Measurements from ENCODE around the gene KDM2A.
"Not testable (repeated sequence)": the region's sequence is repeated elsewhere in the genome, so short reads cannot be mapped to it uniquely, and the experiment has no call there.

The KDM2A gene

DNA sequence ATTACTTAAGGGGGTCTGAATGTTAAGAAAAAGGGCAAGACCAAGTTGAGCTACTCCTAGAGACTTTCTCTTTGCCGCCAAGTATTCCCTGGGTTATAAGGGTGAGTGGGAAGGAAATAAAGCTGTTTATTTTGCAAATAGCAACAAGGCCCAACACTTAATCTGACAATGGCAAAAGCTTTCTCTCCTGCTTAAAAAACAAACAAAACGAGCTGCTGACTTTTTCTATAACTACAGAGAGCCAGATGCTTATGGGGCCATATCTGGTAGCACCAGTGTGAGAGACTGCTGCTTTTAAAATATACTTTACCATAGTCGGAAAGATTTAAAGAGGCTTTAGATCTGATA, 2.3 kb upstream of the KDM2A start:
- no peak for DNase-seq
- intact Hi-C loops (cut with DNase I): no loop called here

DNA sequence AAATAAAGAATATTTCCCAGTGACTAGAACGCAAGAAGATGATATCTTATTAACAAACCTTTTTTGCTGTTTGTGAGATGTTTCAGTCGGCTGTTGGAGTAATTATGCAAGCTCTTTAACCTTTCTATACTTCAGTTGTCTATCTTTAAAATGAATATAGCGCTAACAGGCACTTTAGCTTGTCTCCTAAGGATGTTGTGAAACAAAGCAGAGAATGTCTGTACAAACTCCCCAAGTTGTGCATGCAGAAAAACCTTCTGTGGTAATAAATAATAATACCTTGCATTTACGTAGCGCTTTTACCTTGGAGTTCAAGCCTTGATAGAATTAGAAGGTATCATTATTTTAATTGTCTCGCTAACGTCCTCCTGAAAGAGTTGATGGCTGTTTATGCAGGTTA, 1.9 kb upstream of the KDM2A start:
- intact Hi-C loops (cut with DNase I): no loop called here

DNA sequence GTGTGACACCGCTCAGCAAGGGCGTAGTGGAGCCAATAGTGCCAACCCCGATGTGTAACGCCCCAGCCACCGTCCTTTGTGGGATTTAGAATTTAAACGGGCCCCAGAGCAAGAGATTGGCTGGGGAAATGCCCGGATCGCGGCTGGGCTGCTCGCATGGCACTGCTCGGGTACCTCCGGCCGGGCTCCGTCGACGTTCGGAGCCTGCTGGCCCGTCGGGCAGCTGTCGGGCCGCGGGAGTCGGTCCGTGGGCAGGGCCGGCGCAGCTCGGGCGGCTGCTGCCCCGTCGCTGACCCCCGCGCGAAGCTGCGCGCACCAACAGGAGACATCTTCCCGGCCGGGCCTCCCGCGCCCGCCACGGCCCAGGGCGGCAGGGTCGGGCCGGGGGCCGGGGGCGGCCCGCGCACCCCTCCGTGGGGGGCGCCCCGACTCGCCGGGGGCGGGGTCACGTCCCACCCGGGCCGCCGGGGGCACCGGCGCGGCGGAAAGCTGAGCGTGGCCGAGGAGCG, 1.3 kb upstream of the KDM2A start:
- intact Hi-C loops (cut with DNase I): no loop called here

More for the DNA sequence above, 1.9 kb upstream of the KDM2A start:
- DNase-seq: no peak

DNA sequence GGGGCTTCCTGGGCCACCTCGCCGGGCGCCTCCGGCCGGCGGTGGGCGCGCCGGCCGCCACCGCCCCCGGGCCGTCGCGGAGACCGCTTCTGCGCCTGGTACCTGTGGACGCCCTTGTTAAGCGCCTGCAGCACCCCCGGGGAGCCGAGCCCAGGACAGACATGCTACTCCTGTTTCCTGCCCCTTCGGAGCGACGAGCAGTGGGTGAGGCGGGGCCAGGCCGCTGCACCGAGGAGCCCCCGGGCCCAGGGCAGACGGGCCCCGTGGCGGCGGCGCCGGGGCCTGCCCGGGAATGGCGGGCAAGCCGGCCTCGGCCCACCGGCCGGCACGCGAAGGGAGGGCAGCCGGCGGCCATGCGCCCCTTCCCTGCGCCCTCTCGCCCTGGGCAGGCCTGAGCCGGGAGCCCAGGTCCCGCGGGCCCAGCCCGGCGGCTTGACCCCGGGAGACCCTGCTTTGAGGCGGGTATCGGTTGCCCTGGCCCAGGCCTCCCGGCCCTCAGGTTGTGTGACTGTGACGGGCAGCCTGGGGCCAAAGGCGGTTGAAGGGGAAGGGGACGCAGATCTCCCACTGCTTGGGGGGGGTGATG, 789 bp upstream of the KDM2A start:
- DNase-seq: peak in 34 of 42 donors; percentile 5 to 61 (median 34)
- intact Hi-C loops (cut with DNase I): no loop called here

More for the DNA sequence above, 1.3 kb upstream of the KDM2A start:
- peak in 32 of 42 donors; percentile 4 to 63 (median 27) for DNase-seq

DNA sequence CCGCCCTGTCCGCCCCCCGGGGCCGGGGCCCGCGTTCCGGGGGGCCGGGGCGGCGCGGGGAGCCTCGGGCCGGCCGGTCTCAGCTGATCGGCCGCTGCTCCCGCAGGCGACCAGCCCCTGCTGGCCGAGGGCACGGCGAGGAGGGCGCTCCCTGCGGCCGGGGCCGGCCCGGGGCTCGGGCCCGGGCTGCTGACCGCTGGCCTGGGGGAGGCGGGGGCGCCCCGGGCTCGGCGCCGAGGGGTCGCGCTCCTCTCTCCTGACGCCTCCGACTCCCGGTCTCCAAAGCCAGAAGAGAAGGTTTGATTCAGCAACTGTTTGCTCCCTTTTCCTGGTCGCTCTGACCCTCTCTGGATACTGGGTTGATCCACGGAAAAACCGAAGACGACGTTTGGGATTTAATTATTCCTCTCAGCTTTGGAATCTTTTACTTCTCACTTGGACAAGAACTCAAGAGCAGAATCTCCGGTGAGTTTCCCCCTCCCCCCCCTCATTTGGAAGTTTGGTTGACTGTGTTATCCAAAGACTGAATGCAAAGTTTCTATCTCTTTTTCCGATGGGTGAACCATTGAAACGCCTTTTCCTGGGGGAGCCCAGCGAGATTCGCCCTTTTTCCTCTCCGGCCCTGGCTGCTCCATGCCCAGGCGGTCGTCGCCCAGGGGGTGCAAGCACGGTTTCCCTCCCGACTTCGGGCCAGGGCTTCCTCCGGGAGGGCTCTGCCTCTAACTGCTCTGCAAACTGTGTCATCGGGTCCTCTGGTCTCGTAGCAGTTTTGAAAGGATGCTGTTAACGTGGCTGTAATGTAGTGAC, 725 bp downstream of the KDM2A start:
- peak in 35 of 42 donors; percentile 8 to 68 (median 32) for DNase-seq
- intact Hi-C loops (cut with DNase I): no loop called here

DNA sequence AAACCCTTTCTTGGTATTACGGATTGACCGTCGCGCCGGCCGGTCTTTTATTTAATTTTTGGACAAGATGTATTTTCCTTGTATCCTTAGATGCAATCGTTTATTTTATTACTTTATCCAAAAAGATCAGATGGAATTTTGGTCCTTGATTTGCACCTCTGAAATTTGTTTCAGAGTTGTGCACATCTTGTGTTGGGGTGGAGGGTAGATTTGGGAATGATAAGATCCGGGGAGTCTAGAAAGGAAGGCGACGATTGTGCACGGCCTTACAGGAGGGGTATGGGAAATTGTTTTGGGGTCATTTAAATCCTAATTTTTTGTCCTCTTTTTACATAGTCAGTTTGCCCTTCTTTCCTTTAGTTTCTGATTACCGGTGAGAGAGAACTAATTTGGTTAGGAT, 1.4 kb downstream of the KDM2A start:
- DNase-seq: peak in 1 of 42 donors; percentile 7
- intact Hi-C loops (cut with DNase I): no loop called here

DNA sequence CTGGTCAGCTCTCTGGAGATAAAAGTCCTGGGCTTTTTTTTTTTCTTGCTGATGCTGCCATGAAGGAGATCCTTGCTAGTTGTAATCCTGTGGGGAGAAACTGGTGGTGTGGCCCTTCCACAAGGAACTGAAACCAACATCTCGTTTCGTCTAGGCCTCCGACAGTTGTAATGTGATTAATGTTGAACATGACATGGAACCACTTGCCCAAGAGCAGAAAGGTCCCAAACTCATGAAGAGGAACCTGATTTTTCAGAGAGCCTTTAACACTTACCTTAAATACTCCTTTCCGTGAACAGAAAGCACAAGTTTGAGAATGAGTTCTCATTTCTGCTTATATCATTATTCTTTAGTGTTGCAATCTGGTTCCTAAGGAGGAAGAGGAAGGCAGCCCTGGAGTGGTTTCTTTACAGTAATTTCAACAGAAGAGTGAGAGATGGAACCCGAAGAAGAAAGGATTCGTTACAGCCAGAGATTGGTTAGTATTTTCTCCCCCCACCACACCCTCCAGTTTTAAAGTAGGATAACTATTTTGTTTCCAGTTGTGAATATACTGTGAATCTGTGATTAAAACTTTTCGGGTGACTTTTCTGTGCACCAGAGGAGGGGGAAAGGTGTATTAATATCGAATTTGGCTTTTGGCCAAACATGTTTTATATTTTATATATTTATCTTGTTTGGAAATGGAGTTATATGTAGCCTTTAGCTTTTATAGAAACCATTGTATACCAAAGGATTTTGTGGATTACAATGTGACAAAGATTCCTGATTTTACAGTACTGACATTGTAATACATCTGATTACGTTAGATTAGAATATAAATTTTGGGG, 2.0 kb downstream of the KDM2A start:
- DNase-seq: peak in 16 of 42 donors; percentile 16 to 59 (median 28)
- intact Hi-C loops (cut with DNase I): no loop called here

DNA sequence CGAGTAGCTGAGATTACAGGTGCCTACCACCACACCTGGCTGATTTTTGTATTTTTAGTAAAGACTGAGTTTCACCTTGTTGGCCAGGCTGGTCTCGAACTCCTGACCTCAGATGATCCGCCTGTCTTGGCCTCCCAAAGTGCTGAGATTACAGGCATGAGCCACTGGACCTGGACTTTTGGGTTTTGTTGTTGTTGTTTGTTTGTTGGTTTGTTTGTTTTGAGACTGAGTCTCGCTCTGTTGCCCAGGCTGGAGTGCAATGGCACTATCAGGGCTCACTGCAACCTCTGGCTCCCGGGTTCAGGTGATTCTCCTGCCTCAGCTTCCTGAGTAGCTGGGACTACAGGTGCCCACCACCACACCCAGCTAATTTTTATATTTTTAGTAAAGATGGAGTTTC, 4.7 kb downstream of the KDM2A start:
- DNase-seq: peak in 1 of 42 donors; percentile 9
- intact Hi-C loops (cut with DNase I): not testable (repeated sequence)

DNA sequence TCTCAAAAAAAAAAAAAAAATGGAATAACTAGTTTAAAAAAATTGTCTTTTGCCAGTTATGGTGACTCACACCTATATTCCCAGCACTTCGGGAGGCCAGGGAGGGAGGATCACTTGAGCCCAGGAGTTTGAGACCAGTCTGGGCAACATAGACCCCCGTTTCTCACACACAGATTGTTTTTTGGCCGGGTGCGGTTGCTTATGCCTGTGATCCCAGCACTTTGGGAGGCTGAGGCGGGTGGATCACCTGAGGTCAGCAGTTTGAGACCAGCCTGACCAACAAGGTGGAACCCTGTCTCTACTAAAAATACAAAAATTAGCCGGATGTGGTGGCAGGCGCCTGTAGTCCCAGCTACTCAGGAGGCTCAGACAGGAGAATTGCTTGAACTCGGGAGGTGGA, 7.2 kb downstream of the KDM2A start:
- intact Hi-C loops (cut with DNase I): not testable (repeated sequence)
- DNase-seq: peak in 1 of 42 donors; percentile 24

DNA sequence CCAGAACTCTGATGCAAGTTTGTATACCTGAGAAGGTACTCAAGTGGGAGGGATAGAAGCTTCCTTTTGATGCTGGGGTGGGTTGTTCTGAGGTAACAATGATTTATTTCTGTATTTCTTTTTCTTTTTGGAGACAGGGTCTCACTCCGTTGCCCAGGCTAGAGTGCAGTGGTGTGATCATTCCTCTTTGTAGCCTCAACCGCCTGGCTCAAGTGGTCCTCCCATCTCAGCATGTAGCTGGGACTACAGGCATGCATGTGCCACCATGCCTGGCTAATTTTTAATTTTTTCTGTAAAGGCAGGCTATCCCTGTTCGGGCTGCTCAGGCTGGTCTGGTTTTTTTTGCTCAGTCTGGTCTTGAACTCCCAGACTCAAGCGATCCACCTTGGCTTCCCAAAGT, 7.9 kb downstream of the KDM2A start:
- intact Hi-C loops (cut with DNase I): no loop called here
- peak in 1 of 42 donors; percentile 33 for DNase-seq

DNA sequence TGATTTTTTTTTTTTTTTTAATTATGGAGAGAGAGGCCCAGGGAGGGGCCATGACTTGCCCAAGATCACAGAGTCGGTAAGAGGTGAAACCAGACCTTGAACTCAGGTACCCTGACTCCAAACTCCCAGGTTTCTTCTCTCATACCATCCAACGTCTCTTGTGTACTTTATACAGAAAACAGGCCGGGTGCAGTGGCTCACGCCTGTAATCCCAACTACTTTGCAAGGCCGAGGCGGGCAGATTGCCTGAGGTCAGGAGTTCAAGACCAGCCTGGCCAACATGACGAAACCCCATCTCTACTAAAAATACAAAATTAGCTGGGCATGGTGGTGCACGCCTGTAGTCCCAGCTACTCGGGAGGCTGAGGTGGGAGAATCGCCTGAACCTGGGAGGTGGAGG, 11.8 kb downstream of the KDM2A start:
- intact Hi-C loops (cut with DNase I); DNase-seq: not testable (repeated sequence)

DNA sequence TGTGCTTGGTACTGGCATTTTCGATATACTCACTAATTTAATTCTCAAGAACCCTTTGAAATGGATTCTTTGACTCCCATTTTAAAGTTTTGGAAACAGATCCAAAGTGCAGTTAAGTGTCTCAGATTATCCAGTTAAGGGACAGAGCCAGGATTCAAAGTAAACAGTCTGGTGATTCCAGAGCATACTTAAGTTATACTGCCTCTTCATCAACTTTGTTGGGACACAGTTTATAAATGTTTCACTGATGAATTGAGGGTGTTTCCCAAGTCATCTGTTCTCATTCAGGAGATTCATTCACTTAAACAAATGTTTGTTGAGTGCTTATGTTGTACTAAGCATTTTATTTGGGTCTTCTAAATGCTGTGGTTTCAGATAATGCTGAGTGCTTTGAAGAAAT, 17.1 kb downstream of the KDM2A start:
- intact Hi-C loops (cut with DNase I): no loop called here
- DNase-seq: no peak

DNA sequence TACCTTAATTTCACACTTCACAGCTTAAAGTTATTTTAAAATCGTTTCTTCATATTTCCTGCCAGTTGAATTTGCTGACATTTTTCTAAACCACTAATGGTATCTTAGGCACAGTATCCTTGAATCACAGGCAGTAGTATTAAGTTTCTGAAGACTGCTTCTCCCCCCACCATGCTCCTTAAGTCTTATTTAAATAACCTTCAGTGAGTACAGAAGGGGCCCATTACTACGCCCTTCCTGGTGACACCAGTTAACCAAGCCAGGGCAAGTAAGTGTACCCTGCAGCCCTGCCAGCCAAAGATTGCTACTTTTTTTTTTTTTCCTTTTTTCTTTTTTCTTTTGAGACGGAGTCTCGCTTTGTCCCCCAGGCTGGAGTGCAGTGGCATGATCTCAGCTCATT, 19.9 kb downstream of the KDM2A start:
- intact Hi-C loops (cut with DNase I): no loop called here
- no peak for DNase-seq

DNA sequence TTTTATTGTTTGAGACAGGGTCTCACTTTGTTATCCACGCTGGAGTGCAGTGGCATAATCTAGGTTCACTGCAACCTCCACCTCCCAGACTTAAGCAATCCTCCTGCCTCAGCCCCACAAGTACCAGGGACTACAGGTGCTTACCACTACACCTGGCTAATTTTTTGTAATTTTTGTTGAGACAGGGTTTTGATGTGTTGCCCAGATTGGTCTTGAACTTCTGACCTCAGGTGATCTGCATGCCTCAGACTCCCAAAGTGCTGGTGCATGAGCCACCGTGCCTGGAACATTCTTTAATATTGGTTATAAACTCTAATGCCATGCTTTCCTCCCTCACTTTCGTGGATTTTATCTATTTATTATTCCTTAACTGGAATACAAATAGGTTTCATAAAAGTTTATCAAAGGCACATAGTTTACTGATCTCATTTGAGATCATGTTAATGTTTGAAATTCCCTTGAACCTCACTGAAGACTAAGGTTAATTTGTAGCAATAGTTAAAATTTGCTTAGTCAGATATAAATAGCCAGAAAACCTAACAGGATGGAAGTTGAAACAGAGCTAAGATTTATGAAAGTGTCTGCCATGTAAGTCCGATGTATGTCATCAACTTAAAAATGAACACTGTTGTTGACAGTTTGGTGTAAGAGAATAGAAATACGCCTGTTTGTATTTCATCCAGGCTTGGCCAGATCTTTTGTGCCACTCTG, 27.6 kb downstream of the KDM2A start:
- intact Hi-C loops (cut with DNase I): no loop called here
- no peak for DNase-seq

DNA sequence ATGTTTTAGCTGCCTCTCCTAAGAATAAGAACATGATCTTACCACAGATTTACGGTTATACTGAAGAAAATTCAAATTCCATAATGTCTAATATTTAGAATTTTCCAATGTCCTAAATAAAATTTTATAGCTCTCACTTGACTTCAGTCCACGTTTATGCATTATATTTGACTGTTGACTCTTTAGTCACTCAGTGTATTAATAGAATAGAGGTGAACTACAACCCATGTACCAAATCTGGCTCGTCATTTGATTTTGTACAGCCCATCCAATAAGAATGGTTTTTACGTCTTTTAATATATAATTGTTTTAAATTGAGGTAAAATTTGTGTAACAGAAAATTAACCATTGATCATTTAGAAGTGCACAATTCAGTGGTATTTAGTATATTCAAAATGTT, 34.9 kb downstream of the KDM2A start:
- intact Hi-C loops (cut with DNase I): no loop called here
- DNase-seq: no peak

DNA sequence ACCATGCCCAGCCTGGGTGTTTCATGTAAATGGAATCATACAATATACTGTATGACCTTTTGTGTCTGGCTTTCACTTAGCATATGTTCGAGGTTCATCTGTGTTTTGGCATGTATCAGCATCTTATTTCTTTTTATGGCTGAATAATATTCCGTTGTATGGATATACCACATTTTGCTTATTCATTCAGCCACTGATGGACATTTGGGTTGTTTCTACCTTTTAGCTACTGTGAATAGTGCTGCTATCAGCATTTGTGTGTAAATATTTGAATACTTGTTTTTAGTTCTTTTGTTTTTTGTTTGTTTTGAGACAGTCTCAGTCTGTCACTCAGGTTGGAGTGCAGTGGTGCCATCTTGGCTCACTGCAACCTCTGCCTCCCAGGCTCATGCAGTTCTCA, 35.7 kb downstream of the KDM2A start:
- intact Hi-C loops (cut with DNase I): no loop called here
- DNase-seq: no peak

DNA sequence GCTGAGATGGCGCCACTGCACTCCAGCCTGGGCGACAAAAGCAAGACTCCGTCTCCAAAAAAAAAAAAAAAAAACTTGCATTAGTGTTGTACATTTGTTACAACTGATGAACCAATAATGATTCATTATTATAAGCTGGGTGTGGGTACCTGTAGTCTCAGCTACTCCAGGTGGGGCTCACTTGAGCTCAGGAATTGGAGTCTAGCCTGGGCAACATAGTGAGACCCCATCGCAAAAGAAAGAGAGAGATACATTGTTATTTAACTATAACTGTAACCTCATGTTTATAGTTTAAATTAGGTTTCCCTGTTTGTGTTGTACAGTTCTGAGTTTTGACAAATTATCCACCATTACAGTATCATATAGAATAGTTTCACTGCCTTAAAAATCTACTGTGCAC, 38.6 kb downstream of the KDM2A start:
- intact Hi-C loops (cut with DNase I): no loop called here
- no peak for DNase-seq

DNA sequence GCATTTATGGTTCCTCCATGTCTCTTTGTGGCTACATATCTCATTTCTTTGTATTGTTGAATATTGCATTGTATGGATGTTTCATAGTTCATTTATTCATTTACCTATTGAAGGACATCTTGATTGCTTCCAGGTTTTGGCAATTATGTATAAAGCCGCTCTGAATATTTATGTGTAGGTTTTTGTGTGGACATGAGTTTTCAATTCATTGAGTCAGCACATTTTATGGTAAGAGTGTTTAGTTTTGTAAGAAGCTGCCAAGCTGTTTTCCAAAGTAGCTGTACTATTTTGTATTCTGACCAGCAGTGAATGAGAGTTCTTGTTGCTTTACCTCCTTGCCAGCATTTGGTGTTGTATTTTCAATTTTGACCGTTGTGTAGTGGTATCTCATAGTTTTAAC, 39.2 kb downstream of the KDM2A start:
- no peak for DNase-seq

DNA sequence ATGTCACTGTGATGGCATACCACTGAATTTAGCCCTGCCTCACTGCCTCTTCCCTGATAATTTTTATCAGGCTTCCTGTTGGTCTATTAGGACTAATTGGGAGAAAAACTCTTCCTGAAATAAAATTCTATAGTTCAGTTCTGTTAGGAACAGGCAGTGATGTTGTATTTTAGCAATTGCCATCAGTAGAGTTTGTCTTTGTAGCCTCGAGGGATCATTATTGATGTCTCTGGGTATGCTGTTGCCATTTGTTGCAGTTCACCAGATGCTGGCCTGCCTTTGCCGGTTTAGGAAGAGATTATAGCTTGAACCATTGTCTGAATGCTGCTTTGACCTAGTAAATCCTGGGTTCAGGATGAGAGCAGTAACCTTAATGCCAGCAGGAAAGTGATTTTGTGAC, 41.0 kb downstream of the KDM2A start:
- intact Hi-C loops (cut with DNase I): no loop called here

More for the DNA sequence above, 39.2 kb downstream of the KDM2A start:
- intact Hi-C loops (cut with DNase I): no loop called here

More for the DNA sequence above, 41.0 kb downstream of the KDM2A start:
- DNase-seq: no peak

Data from head of caudate nucleus (tissue), 42 donors.